ENCODE measurements around the gene FUOM. TPM values are rescaled to one million over a fixed set of nuclear protein-coding genes. Genes with fewer than 3 reads are reported as not detected.
A peak's percentile ranks its signal among the peaks of the same experiment; 100 is the strongest.

Gene FUOM
- total and polyA plus RNA-seq, 10 of the 15 experiments (the other 5 are each of a cell fraction or from before 2014, with no cell fraction given), result 1.8 to 41.7 (median 25.6) TPM

DNA sequence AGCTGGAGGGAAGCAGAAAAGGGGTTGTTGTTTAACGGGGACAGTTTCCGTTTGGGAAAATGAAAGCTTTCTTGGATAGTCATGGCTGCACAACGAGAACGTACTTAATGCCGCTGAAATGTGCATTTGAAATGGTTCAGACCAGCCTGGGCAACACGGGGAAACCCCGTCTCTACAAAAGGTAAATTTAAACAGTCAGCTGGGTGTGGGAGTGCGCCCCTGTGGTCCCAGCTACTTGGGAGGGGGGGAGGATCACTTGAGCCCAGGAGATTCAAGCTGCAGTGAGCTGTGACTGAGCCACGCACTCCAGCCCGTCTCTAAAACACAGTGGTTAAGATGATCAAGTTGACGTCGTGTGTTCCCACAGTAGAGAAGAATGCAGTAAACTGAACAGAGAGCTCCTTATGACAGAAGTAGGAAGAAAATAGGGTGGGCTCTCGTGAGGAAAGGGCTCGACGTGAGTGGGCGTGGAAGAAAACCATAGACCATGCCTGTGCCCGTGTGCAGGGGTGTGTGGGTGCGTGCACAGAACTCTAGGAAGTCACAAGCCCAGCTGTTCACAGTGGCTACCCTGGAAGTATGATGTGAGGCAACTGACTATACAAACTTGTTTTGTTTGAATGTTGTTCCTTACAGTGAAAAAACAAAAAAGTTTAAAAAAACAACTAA is 4.1 kb upstream of the FUOM start (continued):
- TF ChIP-seq, protein P1, sequence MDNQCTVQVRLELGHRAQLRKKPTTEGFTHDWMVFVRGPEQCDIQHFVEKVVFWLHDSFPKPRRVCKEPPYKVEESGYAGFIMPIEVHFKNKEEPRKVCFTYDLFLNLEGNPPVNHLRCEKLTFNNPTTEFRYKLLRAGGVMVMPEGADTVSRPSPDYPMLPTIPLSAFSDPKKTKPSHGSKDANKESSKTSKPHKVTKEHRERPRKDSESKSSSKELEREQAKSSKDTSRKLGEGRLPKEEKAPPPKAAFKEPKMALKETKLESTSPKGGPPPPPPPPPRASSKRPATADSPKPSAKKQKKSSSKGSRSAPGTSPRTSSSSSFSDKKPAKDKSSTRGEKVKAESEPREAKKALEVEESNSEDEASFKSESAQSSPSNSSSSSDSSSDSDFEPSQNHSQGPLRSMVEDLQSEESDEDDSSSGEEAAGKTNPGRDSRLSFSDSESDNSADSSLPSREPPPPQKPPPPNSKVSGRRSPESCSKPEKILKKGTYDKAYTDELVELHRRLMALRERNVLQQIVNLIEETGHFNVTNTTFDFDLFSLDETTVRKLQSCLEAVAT (IDR thresholded peaks at IDR 0.05), result 0 out of 2 replicates have a peak, but pooled peaks have one; percentile 19
- no peak for TF ChIP-seq HSF1 (IDR thresholded peaks at IDR 0.05; ENCODE audit: low read depth, low read length)

- FAIRE-seq (no peak), ATAC-seq (no peak), DNase-seq (ENCODE audit: low read depth, low spot score) (no peak)
- no peak overlapping the region for H3K9ac ChIP-seq (ENCODE audit: control insufficient read depth, insufficient read depth, low read length)
- intact Hi-C loops (cut with micrococcal nuclease; ENCODE audit: unreplicated experiment), result no loop called here
- H3K4me1 ChIP-seq (ENCODE audit: control insufficient read depth, insufficient read depth, low read length), result peaks cover 18% of the 10 kb centered on the region
- ChIA-PET POLR2A (interaction anchor here (0.5 to 1.5 kb wide), 5 partner anchors 8 to 43 kb away, joined by 3 to 5 read pairs (median 4); partner anchors contain the start of gene PAOX), SMC1A (ENCODE audit: uncharacterized antibody, unreplicated experiment) (interaction anchor here (1.0 to 2.3 kb wide), 4 partner anchors 12 to 45 kb away, joined by 4 to 16 read pairs (median 5); partner anchors contain the start of genes ECHS1 and PAOX), RAD21 (ENCODE audit: unreplicated experiment) (interaction anchor here (1.3 to 1.6 kb wide), 2 partner anchors 17 to 28 kb away, joined by 6 to 7 read pairs; no protein-coding TSS in a partner anchor), CTCF (interaction anchor here (1.0 to 2.4 kb wide), 3 partner anchors 9 to 46 kb away, joined by 3 to 14 read pairs (median 3); no protein-coding TSS in a partner anchor)
- no peaks in the 10 kb centered on the region for H3K27me3 ChIP-seq (replicated peaks in 1 of 2; ENCODE audit: control insufficient read depth in 2 of 2, insufficient read depth in 2 of 2, low read length in 1 of 2)
- peaks cover 3 to 5% of the 10 kb centered on the region in 2 experiments for H3K36me3 ChIP-seq (ENCODE audit: control insufficient read depth in 2 of 2, insufficient read depth in 2 of 2, low read length in 1 of 2)
- in situ Hi-C loops (cut with MboI), result no loop called here
- H2AFZ ChIP-seq (ENCODE audit: control insufficient read depth, low read depth, low read length), result peak overlapping the region; percentile 52; the same call in 1 of the 2 replicates
- H3K27ac ChIP-seq (ENCODE audit: control insufficient read depth, insufficient read depth), result peak overlapping the region; percentile 57
- BruUV-seq (replicated peaks), result no TSS peak
- 49% methylated on average over 5 of the region's 5 CpGs for WGBS (ENCODE audit: insufficient coverage, insufficient replicate concordance, low lambda C conversion rate, missing lambda C conversion rate)
- peak overlapping the region; percentile 69 for H3K4me2 ChIP-seq (ENCODE audit: control insufficient read depth, insufficient read depth)
- H4K20me1 ChIP-seq (ENCODE audit: control insufficient read depth, insufficient read depth), result no peaks in the 10 kb centered on the region
- H3K79me2 ChIP-seq (ENCODE audit: control insufficient read depth, insufficient read depth, low read length), result no peaks in the 10 kb centered on the region; the same call in 1 of the 2 replicates
- H3K4me3 ChIP-seq, result peak overlapping the region; percentile 15; the same call in 1 of the 2 replicates
- TF ChIP-seq BACH1 (IDR thresholded peaks at IDR 0.05; ENCODE audit: borderline replicate concordance), result no peak
- no peak for TF ChIP-seq ZBED1 (IDR thresholded peaks at IDR 0.05; ENCODE audit: borderline replicate concordance)
- TF ChIP-seq ZSCAN29 (IDR thresholded peaks at IDR 0.05), result no peak
- no peaks in the 10 kb centered on the region for H3K9me3 ChIP-seq (replicated peaks; ENCODE audit: control insufficient read depth, insufficient read depth, low read length)
These were observed 3.4 kb upstream of the FUOM start for GRCh38 chr10:133361227-133361626.
